Heart left ventricle (tissue), 13 donors: ENCODE data around the gene FASTK.

Experiments used
- CTCF ChIP-seq, 12 donors: fragments of 200-600 bp; sonication (generic) in 4 of 12; IDR thresholded peaks; one replicate each; pipeline versions ENCODE4 v1.5.0 to v1.8.0; 2018 to 2022; ENCODE audit warnings: antibody characterized with exemption in 12 of 12, mild to moderate bottlenecking in 5 of 12
- POLR2A ChIP-seq, 2 donors: fragments of 450-650 bp; IDR thresholded peaks; one replicate each; pipeline ENCODE4 v1.6.1; 2017; ENCODE audit warnings: antibody characterized with exemption in 2 of 2, mild to moderate bottlenecking in 2 of 2, moderate library complexity in 2 of 2
- donor health status: ischemic (EF 13 %, LVEDD 7.1; RV severe dilation, severe dysfunction).
- donor health status: DM: no; HTN: yes; CAD: no.
- donor health status: DM: no; HTN: no; CAD: no.
- donor health status: ischemic (EF 25% LVEDD 6.9; RV normal size, moderate dysfunction).
- donor health status: ischemic (EF 25% LVEDD 5.7; RV mildly dilated, moderate dysfunction).
- donor health status: ischemic (EF 35%, LVEDD 5.7; RV mildly dilated, moderate dysfunction).
- donor health status: nonischemic (EF 11% LVEDD 7.7; RV severe dilation, severe dysfunction).
- donor health status: DM: yes; HTN: yes; CAD: no.
- donor health status: PGD.
- donor health status: ischemic (EF 29% LVEDD 5.4; RV normal size, mild dysfunction).
- donor health status: nonischemic (EF 23%, LVEDD 6.1; RV moderate dilation, normal function).

GRCh38 chr7:151073990-151074389, 6.6 kb downstream of the FASTK start:
- TF ChIP-seq POLR2A (IDR thresholded peaks at IDR 0.05) (no peak), CTCF (IDR thresholded peaks at IDR 0.05) (no peak)
